Measurements from ENCODE around the gene ERAP2.
A peak's percentile ranks its signal among the peaks of the same experiment; 100 is the strongest.

Gene ERAP2

GRCh38 chr5:96873449-96873848 lies 2.9 kb upstream of the ERAP2 start:
- no peak overlapping the region for H3K27ac ChIP-seq

GRCh38 chr5:96874631-96875030 lies 1.7 kb upstream of the ERAP2 start:
- TF ChIP-seq CTCF (conservative IDR thresholded peaks at IDR 0.05), result no peak
- H3K27ac ChIP-seq, result peak overlapping the region; percentile 89

More at GRCh38 chr5:96873449-96873848, 2.9 kb upstream of the ERAP2 start:
- TF ChIP-seq CTCF (conservative IDR thresholded peaks at IDR 0.05), result no peak

- H3K27ac ChIP-seq, result peak overlapping the region; percentile 89
- no peak for TF ChIP-seq CTCF (conservative IDR thresholded peaks at IDR 0.05)
Measured at GRCh38 chr5:96875791-96876291, 459 bp upstream of the ERAP2 start.

- peak overlapping the region; percentile 89 for H3K27ac ChIP-seq
Measured at GRCh38 chr5:96876977-96877469, 723 bp downstream of the ERAP2 start.

- H3K27ac ChIP-seq, result no peak overlapping the region
- TF ChIP-seq CTCF (conservative IDR thresholded peaks at IDR 0.05), result no peak
Measured at GRCh38 chr5:96879665-96880064, 3.4 kb downstream of the ERAP2 start.

- H3K27ac ChIP-seq, result no peak overlapping the region
- TF ChIP-seq CTCF (conservative IDR thresholded peaks at IDR 0.05), result no peak
Measured at GRCh38 chr5:96880444-96881164, 4.3 kb downstream of the ERAP2 start.

GRCh38 chr5:96881511-96882115 lies 5.3 kb downstream of the ERAP2 start:
- no peak overlapping the region for H3K27ac ChIP-seq
- no peak for TF ChIP-seq CTCF (conservative IDR thresholded peaks at IDR 0.05)

- no peak for TF ChIP-seq CTCF (conservative IDR thresholded peaks at IDR 0.05)
- H3K27ac ChIP-seq, result no peak overlapping the region
Measured at GRCh38 chr5:96883871-96884270, 7.6 kb downstream of the ERAP2 start.

Data from VCaP (cell line).